Activated CD4-positive, CD25-positive, alpha-beta regulatory T cell (primary cell): Measurements from ENCODE around the gene PCDHGA3.
"Not testable (repeated sequence)": the region's sequence is repeated elsewhere in the genome, so short reads cannot be mapped to it uniquely, and the experiment has no call there.

Source experiments
- DNase-seq, 4 experiments: peaks; one replicate each; lab custom pipeline; 2025; lab: John Stamatoyannopoulos, UW

The PCDHGA3 gene

GRCh38 chr5:141343242-141343952, at the start of gene PCDHGA3:
TSS of gene PCDHGA3 (plus strand) at chr5:141343829. CDS start at chr5:141344034, 205 bp downstream.
- no peak for DNase-seq

GRCh38 chr5:141298376-141298775, 45.3 kb upstream of the PCDHGA3 start:
- no peak for DNase-seq

GRCh38 chr5:141303756-141304155, 39.9 kb upstream of the PCDHGA3 start, which contains the start of gene SLC25A2:
TSS of gene SLC25A2 (minus strand) at chr5:141304049. CDS start at chr5:141303865, 184 bp downstream.
- DNase-seq = no peak

- DNase-seq = no peak
Observed at GRCh38 chr5:141306630-141307029, 37.0 kb upstream of the PCDHGA3 start.

- DNase-seq = no peak
Observed at GRCh38 chr5:141313711-141314110, 29.9 kb upstream of the PCDHGA3 start.

- not testable (repeated sequence) for DNase-seq
Observed at GRCh38 chr5:141316963-141317362, 26.7 kb upstream of the PCDHGA3 start.

GRCh38 chr5:141319202-141319601, 24.4 kb upstream of the PCDHGA3 start:
- DNase-seq = no peak

- no peak for DNase-seq
Observed at GRCh38 chr5:141319699-141320098, 23.9 kb upstream of the PCDHGA3 start.

GRCh38 chr5:141320225-141321169, 23.1 kb upstream of the PCDHGA3 start, which contains the start of gene TAF7:
TSS of gene TAF7 (minus strand) at chr5:141320784. CDS start at chr5:141320044, 740 bp downstream.
- DNase-seq = peak; percentile 79 to 85 (median 83)

GRCh38 chr5:141322261-141322660, 21.4 kb upstream of the PCDHGA3 start:
- DNase-seq = no peak

- DNase-seq = peak; percentile 9 to 45 (median 33)
Observed at GRCh38 chr5:141326088-141326854, 17.4 kb upstream of the PCDHGA3 start.

GRCh38 chr5:141328231-141328630, 15.4 kb upstream of the PCDHGA3 start:
- DNase-seq = no peak

- DNase-seq = no peak
Observed at GRCh38 chr5:141330299-141331080, 13.1 kb upstream of the PCDHGA3 start, which contains the start of gene PCDHGA1. TSS of gene PCDHGA1 (plus strand) at chr5:141330514.

- DNase-seq = not testable (repeated sequence)
Observed at GRCh38 chr5:141332571-141332970, 11.1 kb upstream of the PCDHGA3 start.

- no peak for DNase-seq
Observed at GRCh38 chr5:141338538-141339306, 4.9 kb upstream of the PCDHGA3 start, which contains the start of gene PCDHGA2. TSS of gene PCDHGA2 (plus strand) at chr5:141338760.

- DNase-seq = not testable (repeated sequence)
Observed at GRCh38 chr5:141340781-141341354, 2.8 kb upstream of the PCDHGA3 start.

- DNase-seq = no peak
Observed at GRCh38 chr5:141342773-141343172, 856 bp upstream of the PCDHGA3 start.

- no peak for DNase-seq
Observed at GRCh38 chr5:141343953-141344463, 379 bp downstream of the PCDHGA3 start.

GRCh38 chr5:141345327-141345726, 1.7 kb downstream of the PCDHGA3 start:
- no peak for DNase-seq
